GM12891 (cell line): ENCODE measurements around the gene CDHR3.

ENCODE experiments used
- POLR2A ChIP-seq: IDR thresholded peaks from 2 replicates; pipeline ENCODE4 v1.6.1; 2011; ENCODE audit warnings: low read depth, low read length, control low read depth
- POLR2AphosphoS5 ChIP-seq: IDR thresholded peaks from 2 replicates; pipeline ENCODE4 v1.6.1; 2011; ENCODE audit warnings: low read depth, low read length, control low read depth
- SPI1 ChIP-seq: IDR thresholded peaks from 2 replicates; pipeline ENCODE4 v1.6.1; 2011; ENCODE audit warnings: low read depth, low read length, control low read depth
- TAF1 ChIP-seq: IDR thresholded peaks from 2 replicates; pipeline ENCODE4 v1.6.1; 2011; ENCODE audit warnings: low read depth, low read length, control low read depth

DNA sequence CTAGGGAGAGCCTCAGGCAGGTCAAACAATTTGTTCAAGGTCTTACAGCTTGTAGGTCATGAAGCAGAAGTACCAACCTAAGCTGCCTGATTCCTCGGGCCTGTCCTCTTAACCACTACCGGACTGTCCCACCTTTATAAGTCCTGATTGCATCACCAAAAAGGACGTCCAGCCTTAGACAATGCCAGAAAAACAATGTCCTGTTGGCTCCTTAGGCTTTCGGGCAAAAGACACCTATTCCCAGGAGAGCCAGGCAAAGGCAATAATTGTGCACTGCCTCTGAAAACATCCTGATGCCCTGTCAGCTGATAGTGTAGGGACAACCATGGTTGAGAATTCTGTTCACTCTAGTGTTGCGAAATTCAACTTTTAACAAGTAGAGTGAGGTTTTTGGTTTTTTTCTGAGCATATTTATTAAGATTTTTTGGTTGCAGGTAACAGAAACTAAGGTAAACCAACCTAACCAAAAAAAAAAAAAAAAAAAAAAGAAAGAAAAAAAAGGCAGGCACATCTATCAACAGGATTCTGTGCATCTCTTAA is 40.5 kb downstream of the CDHR3 start:
- TF ChIP-seq POLR2A, result no peak
- TF ChIP-seq POLR2AphosphoS5, result no peak
- TF ChIP-seq SPI1, result no peak
- TF ChIP-seq TAF1, result no peak
